AG09319 (cell line): Measurements from ENCODE around the gene SPTB.

Experiments used
- DNase-seq: peaks from one replicate; pipeline ENCODE4 v3.0.0-alpha.2; 2010; ENCODE audit warnings: low read depth; ENCODE audit errors: extremely low read depth
- CTCF ChIP-seq: IDR thresholded peaks from 2 replicates; pipeline ENCODE4 v1.5.1; 2011; ENCODE audit warnings: low read depth, mild to moderate bottlenecking, inconsistent platforms, low read length, moderate library complexity

Gene SPTB

GRCh38 chr14:64741961-64742360, 137.7 kb downstream of the SPTB start:
- DNase-seq, result no peak
- TF ChIP-seq CTCF, result no peak

- no peak for TF ChIP-seq CTCF
These were observed 138.5 kb downstream of the SPTB start for GRCh38 chr14:64741200-64741599.

DNA sequence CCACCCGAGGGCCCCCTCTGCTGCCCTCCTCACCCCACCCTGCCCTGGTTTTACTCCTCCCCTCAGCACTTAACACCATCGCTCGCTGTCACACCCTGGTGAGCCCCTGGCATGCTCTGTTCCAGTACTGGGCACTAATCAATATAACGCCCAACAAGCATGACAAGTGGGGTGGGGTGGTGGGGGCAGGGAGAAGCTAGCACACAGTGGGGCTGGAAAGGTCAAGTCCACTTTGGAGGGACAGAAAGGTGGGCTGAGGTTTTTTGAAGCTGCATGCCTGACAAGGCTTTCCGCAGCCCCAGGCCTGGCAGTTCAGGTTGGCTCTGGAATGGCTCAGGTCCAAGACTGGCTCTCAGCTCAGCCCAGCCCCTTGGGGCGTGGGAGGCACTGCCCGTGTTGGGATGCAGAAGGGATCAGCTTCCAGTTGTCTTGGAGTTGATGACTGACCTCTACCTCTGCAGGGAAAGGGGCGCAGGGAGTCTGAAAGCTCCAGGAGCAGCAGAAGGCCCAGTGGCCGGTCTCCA, 141.4 kb downstream of the SPTB start:
- TF ChIP-seq CTCF, result no peak
- DNase-seq, result no peak

More at GRCh38 chr14:64741200-64741599, 138.5 kb downstream of the SPTB start:
- no peak for DNase-seq

- DNase-seq, result no peak
- no peak for TF ChIP-seq CTCF
These were observed 142.1 kb downstream of the SPTB start for GRCh38 chr14:64737391-64738280.

DNA sequence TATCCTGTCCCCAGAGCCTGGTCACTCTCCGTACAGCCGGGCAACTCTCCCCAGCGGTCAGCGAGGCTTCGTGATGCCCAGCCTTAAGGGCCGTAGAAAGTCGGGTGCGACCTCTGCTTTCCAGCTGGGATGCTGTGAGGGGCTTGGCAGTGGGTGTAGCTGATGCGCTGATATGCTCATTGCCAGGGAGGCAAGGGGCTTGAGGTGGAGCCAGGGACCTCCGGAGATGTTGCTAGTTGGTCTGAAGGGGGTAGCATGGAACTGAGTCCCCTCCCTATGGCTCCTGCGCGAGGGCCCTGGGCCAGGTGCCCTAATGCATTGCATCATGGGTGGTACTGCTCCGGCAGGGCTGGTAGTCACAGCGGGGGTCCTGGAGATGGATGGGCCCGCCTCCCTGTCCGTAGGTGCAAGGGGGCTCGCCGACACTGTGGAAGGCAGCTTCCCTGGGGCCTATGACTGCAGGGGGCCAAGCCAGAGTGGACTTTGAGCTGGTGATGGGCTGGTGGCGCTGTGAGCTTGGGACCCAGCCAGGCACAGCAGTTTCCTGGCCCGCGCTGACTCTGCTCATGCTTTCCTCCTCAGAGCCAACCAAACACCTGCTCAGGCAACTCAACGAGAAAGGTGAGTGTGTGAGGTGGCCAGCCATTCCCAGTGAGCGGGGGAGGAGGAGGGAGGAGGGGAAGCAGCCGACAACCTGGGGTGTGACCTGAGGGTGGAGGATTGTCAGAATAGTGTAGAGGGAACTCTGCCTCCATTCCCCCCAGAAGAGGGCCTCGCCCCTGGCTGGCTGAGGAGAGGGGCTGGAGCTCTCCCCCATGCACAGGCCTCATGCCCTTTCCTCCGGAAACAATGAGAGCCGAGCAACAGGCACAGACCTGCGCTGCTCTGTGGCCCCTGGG, 143.2 kb downstream of the SPTB start:
- DNase-seq, result no peak

GRCh38 chr14:64734990-64735389, 144.7 kb downstream of the SPTB start:
- no peak for DNase-seq

More for the DNA sequence above, 143.2 kb downstream of the SPTB start:
- no peak for TF ChIP-seq CTCF

More at GRCh38 chr14:64734990-64735389, 144.7 kb downstream of the SPTB start:
- TF ChIP-seq CTCF, result no peak
